Neural cell (in vitro differentiated cells): ENCODE results near the gene SCGB2A2.

Experiments used
- EP300 ChIP-seq: fragments of 450-650 bp; conservative IDR thresholded peaks from 2 replicates; pipeline ENCODE4 v1.6.1; 2014; ENCODE audit warnings: antibody characterized with exemption, mild to moderate bottlenecking, moderate library complexity; ENCODE audit not compliant: poor library complexity, severe bottlenecking
- EZH2 ChIP-seq: fragments of 200-600, 300-800 bp; shearing (Covaris generic), sonication (generic); IDR thresholded peaks from 2 replicates; pipeline ENCODE4 v1.6.1; 2014; ENCODE audit warnings: antibody characterized with exemption, low read length, borderline replicate concordance, mild to moderate bottlenecking; ENCODE audit not compliant: insufficient read depth, poor library complexity, severe bottlenecking
- MXI1 ChIP-seq: fragments of 450-650 bp; conservative IDR thresholded peaks from 2 replicates; pipeline ENCODE4 v1.6.1; 2014; ENCODE audit warnings: antibody characterized with exemption, mild to moderate bottlenecking; ENCODE audit not compliant: poor library complexity, severe bottlenecking
- POLR2AphosphoS5 ChIP-seq: IDR thresholded peaks from 2 replicates; pipeline ENCODE4 v1.6.1; 2012
- SMC3 ChIP-seq: fragments of 450-650 bp; conservative IDR thresholded peaks from 2 replicates; pipeline ENCODE4 v1.6.1; 2014; ENCODE audit warnings: antibody characterized with exemption, mild to moderate bottlenecking, moderate library complexity; ENCODE audit not compliant: poor library complexity
- TAF1 ChIP-seq: IDR thresholded peaks from 2 replicates; pipeline ENCODE4 v1.6.1; 2012; ENCODE audit warnings: low read depth
- TF ChIP-seq, protein P1 (sequence below): fragments of 450-650 bp; IDR thresholded peaks from 2 replicates; pipeline ENCODE4 v1.5.1; 2014; ENCODE audit warnings: antibody characterized with exemption, mild to moderate bottlenecking, moderate library complexity; ENCODE audit not compliant: poor library complexity, severe bottlenecking
- TF ChIP-seq, protein P2 (sequence below): IDR thresholded peaks from 2 replicates; pipeline ENCODE4 v1.6.1; 2012; ENCODE audit warnings: borderline replicate concordance

DNA sequence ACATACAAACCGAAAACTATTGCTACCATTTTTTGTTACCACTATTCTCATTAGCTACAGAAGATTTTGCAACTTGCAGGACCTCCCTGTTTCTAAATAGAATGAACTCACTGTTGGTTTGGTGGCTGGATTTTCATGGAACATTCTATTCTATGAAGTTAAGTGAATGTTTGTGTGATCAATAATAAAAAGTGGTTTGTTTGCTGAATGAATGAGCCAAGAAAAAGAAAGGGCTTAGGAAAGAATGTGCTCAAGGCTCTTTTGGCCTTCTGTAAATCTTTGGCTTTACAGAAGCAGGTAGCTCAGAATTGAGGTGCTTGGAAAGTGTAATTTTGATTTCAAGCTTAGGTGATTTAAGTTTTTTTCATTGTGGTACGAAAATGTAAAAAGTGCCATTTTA lies 33.8 kb upstream of the SCGB2A2 start:
- no peak for TF ChIP-seq EZH2
- no peak for TF ChIP-seq EP300
- TF ChIP-seq, protein P1, sequence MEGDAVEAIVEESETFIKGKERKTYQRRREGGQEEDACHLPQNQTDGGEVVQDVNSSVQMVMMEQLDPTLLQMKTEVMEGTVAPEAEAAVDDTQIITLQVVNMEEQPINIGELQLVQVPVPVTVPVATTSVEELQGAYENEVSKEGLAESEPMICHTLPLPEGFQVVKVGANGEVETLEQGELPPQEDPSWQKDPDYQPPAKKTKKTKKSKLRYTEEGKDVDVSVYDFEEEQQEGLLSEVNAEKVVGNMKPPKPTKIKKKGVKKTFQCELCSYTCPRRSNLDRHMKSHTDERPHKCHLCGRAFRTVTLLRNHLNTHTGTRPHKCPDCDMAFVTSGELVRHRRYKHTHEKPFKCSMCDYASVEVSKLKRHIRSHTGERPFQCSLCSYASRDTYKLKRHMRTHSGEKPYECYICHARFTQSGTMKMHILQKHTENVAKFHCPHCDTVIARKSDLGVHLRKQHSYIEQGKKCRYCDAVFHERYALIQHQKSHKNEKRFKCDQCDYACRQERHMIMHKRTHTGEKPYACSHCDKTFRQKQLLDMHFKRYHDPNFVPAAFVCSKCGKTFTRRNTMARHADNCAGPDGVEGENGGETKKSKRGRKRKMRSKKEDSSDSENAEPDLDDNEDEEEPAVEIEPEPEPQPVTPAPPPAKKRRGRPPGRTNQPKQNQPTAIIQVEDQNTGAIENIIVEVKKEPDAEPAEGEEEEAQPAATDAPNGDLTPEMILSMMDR = no peak
- no peak for TF ChIP-seq TAF1
- no peak for TF ChIP-seq MXI1
- TF ChIP-seq POLR2AphosphoS5 = no peak
- no peak for TF ChIP-seq SMC3
- TF ChIP-seq, protein P2, sequence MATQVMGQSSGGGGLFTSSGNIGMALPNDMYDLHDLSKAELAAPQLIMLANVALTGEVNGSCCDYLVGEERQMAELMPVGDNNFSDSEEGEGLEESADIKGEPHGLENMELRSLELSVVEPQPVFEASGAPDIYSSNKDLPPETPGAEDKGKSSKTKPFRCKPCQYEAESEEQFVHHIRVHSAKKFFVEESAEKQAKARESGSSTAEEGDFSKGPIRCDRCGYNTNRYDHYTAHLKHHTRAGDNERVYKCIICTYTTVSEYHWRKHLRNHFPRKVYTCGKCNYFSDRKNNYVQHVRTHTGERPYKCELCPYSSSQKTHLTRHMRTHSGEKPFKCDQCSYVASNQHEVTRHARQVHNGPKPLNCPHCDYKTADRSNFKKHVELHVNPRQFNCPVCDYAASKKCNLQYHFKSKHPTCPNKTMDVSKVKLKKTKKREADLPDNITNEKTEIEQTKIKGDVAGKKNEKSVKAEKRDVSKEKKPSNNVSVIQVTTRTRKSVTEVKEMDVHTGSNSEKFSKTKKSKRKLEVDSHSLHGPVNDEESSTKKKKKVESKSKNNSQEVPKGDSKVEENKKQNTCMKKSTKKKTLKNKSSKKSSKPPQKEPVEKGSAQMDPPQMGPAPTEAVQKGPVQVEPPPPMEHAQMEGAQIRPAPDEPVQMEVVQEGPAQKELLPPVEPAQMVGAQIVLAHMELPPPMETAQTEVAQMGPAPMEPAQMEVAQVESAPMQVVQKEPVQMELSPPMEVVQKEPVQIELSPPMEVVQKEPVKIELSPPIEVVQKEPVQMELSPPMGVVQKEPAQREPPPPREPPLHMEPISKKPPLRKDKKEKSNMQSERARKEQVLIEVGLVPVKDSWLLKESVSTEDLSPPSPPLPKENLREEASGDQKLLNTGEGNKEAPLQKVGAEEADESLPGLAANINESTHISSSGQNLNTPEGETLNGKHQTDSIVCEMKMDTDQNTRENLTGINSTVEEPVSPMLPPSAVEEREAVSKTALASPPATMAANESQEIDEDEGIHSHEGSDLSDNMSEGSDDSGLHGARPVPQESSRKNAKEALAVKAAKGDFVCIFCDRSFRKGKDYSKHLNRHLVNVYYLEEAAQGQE = no peak
